Measurements from ENCODE around the gene LRRK2. TPM values are rescaled to one million over a fixed set of nuclear protein-coding genes. Genes with fewer than 3 reads are reported as not detected.

The LRRK2 gene
- total RNA-seq, 4 donors from 2014 or later, result 9.0 to 55.6 (median 15.4) TPM

DNA sequence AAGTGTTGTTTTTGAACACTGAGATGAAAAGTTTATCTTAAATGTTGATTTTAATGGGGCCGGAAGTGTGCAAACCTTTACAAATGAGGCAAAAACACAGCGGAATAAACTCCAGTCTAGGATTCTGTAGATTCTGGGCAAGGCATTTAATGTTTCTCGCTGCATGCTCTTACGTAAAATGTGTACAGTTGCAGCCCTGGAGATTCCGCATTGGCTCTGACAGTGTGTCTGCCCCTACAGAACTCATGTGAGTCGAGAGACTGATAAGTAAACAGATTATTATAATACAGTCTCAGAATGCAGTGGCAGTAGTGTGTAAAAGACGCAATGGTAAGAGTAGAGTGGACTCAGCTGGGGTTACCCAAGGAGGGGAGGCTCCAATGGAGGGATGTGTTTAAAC lies 33.6 kb downstream of the LRRK2 start:
- ATAC-seq (ENCODE audit: low FRiP score), result no peak
- no peak for DNase-seq (ENCODE audit: low spot score)
- TF ChIP-seq, protein P1, sequence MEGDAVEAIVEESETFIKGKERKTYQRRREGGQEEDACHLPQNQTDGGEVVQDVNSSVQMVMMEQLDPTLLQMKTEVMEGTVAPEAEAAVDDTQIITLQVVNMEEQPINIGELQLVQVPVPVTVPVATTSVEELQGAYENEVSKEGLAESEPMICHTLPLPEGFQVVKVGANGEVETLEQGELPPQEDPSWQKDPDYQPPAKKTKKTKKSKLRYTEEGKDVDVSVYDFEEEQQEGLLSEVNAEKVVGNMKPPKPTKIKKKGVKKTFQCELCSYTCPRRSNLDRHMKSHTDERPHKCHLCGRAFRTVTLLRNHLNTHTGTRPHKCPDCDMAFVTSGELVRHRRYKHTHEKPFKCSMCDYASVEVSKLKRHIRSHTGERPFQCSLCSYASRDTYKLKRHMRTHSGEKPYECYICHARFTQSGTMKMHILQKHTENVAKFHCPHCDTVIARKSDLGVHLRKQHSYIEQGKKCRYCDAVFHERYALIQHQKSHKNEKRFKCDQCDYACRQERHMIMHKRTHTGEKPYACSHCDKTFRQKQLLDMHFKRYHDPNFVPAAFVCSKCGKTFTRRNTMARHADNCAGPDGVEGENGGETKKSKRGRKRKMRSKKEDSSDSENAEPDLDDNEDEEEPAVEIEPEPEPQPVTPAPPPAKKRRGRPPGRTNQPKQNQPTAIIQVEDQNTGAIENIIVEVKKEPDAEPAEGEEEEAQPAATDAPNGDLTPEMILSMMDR (IDR thresholded peaks at IDR 0.05), result no peak

DNA sequence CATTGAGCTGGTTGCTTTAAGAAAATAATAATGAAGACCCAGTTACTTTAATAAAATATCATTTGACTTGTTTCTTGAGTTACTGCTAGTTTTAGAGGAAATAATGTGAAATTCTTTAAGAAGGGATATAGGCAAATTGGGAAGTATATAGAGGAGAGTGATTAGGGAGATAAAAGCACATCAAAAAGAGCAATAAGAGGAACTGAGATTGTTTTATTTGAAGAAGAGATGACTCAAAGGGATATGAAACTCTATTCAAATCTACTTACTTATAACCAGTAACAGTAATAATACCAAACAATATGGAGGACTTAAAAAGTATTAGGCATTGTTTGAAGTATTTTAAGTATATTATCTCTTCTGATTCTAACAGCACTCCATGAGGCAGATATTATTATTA lies 37.1 kb downstream of the LRRK2 start:
- no peak for ATAC-seq (ENCODE audit: low FRiP score)
- TF ChIP-seq, protein P1 (IDR thresholded peaks at IDR 0.05), result no peak
- no peak for DNase-seq (ENCODE audit: low spot score)

DNA sequence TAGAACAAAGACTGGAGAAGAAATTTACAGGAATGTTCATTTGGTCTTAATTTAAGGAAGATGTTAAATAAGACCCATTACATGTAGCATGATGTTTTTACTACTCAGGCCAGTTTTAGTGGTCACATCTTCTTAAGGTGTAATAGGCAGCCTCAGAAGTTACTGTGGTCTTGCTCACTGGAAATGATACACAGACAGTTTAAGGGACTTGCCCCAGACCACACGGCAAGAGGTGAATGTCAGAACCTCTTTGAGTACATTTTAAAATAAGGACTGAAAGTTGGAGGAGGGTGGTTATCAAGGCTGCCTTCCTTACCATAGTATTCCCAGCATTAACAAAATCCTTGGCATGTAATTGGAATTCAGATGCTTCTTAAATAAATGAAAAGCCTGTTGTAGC lies 37.9 kb downstream of the LRRK2 start:
- no peak for ATAC-seq (ENCODE audit: low FRiP score)

DNA sequence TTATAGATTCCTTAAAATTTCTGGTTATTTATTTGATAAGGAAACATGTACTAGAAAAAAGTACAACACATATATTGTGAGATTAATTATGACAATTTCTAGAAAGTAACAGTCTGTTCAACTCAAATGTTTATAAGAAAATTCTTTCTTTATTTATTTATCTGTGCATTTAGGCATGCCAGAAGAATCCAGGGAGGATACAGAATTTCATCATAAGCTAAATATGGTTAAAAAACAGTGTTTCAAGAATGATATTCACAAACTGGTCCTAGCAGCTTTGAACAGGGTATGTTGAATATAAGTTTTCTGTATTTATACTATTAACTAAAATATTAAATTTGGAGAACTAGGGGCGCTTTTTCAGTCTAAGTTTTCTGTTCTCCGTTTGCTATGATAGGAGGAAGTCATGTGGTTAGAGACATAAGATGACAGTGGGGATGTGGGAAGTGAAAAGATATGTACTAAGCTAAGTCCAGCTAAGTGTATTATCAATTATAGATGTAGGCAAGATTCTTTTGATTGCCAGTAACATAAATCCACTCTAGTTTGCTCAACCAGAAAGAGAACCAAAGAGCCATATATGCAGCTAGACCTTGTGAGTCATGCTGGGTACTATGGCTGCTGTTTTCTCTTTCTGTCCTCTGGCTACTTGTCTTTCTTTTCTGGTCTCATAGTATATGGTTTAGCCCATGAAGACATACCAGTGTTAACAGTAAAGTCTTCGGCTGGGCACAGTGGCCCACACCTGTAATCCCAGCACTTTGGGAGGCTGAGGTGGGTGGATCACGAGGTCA lies 39.0 kb downstream of the LRRK2 start:
- TF ChIP-seq, protein P1 (IDR thresholded peaks at IDR 0.05), result no peak
- DNase-seq (ENCODE audit: low spot score) (no peak), ATAC-seq (ENCODE audit: low FRiP score) (no peak)

More for the DNA sequence above, 37.9 kb downstream of the LRRK2 start:
- DNase-seq (ENCODE audit: low spot score), result no peak
- TF ChIP-seq, protein P1 (IDR thresholded peaks at IDR 0.05), result no peak

DNA sequence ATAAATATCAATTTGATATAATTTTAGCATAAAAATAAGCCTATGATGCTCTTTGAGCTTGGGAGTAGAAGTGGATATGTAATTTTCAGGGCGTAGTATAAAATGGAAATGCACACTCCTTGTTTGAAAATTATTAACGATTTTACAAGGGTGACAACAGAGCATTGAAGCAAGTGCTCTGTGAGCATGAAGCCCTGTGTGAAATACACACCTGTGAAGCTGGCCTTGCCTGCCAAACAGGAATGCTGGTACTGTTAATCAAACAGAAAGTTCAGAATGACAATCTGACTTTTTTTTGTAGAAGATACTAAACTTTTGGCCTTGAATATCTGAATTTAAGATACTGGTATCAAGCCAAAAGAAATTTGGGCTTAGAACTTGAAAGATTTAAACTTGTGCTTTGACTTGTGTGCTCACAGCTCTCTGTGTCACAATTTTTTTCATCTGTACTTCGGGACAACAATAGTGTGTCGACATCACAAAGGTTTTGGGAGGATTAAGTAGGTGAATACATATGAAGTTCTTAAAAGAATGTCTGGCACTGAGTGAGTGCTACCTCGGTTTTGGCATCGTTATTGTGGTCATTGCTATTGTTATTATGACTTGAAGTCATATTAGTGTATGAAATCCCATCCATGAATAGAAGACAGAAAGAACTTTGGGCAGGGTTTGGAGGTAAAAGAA lies 47.3 kb downstream of the LRRK2 start:
- ATAC-seq (ENCODE audit: low FRiP score), result no peak
- no peak for DNase-seq (ENCODE audit: low spot score)
- TF ChIP-seq, protein P1 (IDR thresholded peaks at IDR 0.05), result no peak

DNA sequence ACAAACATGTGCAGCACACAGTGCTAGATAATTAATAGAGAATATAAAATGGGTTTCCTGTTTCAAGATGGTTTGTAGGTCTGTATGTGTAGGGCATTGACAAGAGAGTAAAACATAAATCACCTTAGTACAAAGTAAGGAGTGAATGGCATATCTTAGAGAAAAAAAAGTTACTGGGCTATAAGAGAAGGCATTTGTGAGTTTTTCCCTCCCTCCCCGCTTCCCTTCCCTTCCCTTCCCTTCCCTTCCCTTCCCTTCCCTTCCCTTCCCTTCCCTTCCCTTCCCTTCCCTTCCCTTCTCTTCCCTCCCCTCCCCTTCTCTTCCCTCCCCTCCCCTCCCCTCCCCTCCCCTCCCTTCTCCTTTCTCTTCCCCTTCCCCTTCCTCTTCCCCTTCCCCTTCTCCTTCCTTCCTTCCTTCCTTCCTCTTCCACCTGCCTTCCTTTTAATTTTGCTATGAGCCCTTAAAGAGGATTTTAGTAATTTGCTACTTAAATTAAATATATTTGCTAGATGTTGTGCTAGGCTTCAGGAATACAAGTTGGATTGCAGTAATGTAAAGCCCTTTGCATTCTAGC lies 57.1 kb downstream of the LRRK2 start:
- DNase-seq (ENCODE audit: low spot score) (no peak), ATAC-seq (ENCODE audit: low FRiP score) (no peak)
- TF ChIP-seq, protein P1 (IDR thresholded peaks at IDR 0.05), result no peak
